H1 (cell line): ENCODE measurements around the gene WNT7A.

Source experiments
- JUND ChIP-seq: IDR thresholded peaks from 2 replicates; pipeline ENCODE4 v1.6.1; 2011; ENCODE audit warnings: mild to moderate bottlenecking, improper control_type of control experiment, low read length
- POLR2AphosphoS5 ChIP-seq: IDR thresholded peaks from 2 replicates; pipeline ENCODE4 v1.6.1; 2011; ENCODE audit warnings: low read depth, low read length
- RFX5 ChIP-seq: IDR thresholded peaks from 2 replicates; pipeline ENCODE4 v1.6.1; 2011; ENCODE audit warnings: low read depth, low read length, improper control_type of control experiment, borderline replicate concordance
- SIRT6 ChIP-seq: IDR thresholded peaks from one replicate; pipeline ENCODE4 v1.7.1; 2012; ENCODE audit warnings: low read length, inconsistent platforms
- SP4 ChIP-seq: IDR thresholded peaks from 2 replicates; pipeline ENCODE4 v1.6.1; 2012; ENCODE audit warnings: low read length, inconsistent platforms
- TF ChIP-seq, protein P1 (sequence below), 3 experiments: IDR thresholded peaks; 1 replicate in 2 of 3; 2 replicates in 1 of 3; pipeline versions ENCODE4 v1.5.1 to v1.6.1; 2011; ENCODE audit warnings: low read length in 3 of 3, mild to moderate bottlenecking in 3 of 3, inconsistent platforms in 2 of 3, low read depth in 1 of 3, moderate library complexity in 1 of 3; ENCODE audit not compliant: insufficient read depth in 1 of 3; ENCODE audit errors: control extremely low read depth in 1 of 3

DNA sequence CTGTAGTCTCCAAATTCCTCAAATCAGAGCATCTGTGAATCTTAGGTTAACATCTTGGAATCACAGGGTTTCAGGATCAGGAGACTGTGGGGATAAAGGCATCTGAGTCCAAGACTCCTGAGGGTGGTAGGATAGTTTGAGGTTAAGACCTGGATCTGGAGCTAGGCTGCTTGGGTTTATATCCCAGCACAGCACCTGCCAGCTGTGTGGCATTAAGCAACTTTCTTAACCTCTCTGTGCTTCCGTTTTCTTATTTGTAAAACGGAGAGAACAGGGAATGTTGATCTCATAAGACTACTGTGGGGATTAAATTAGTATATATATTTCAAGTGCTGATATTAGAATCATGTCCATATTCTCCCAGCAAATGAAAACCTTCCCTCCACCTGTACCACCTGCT, 33.6 kb downstream of the WNT7A start:
- TF ChIP-seq POLR2AphosphoS5 (no peak), SP4 (no peak), RFX5 (no peak), SIRT6 (no peak), JUND (no peak)
- TF ChIP-seq, protein P1, sequence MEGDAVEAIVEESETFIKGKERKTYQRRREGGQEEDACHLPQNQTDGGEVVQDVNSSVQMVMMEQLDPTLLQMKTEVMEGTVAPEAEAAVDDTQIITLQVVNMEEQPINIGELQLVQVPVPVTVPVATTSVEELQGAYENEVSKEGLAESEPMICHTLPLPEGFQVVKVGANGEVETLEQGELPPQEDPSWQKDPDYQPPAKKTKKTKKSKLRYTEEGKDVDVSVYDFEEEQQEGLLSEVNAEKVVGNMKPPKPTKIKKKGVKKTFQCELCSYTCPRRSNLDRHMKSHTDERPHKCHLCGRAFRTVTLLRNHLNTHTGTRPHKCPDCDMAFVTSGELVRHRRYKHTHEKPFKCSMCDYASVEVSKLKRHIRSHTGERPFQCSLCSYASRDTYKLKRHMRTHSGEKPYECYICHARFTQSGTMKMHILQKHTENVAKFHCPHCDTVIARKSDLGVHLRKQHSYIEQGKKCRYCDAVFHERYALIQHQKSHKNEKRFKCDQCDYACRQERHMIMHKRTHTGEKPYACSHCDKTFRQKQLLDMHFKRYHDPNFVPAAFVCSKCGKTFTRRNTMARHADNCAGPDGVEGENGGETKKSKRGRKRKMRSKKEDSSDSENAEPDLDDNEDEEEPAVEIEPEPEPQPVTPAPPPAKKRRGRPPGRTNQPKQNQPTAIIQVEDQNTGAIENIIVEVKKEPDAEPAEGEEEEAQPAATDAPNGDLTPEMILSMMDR (IDR thresholded peaks at IDR 0.05; ENCODE audit: control extremely low read depth in 1 of 3, insufficient read depth in 1 of 3, low read depth in 1 of 3, low read length in 3 of 3): no peak
